Measurements from ENCODE around the gene MYZAP.

- TF ChIP-seq ESRRG (CRISPR knock-in tag; IDR thresholded peaks at IDR 0.05) (no peak), TOX (CRISPR knock-in tag; IDR thresholded peaks at IDR 0.05; ENCODE audit: borderline replicate concordance) (no peak), ZNF70 (CRISPR knock-in tag; IDR thresholded peaks at IDR 0.05) (no peak), ZFP3 (CRISPR knock-in tag; IDR thresholded peaks at IDR 0.05) (no peak), PATZ1 (CRISPR knock-in tag; IDR thresholded peaks at IDR 0.05; ENCODE audit: borderline replicate concordance) (no peak)
- TF ChIP-seq, protein P1, sequence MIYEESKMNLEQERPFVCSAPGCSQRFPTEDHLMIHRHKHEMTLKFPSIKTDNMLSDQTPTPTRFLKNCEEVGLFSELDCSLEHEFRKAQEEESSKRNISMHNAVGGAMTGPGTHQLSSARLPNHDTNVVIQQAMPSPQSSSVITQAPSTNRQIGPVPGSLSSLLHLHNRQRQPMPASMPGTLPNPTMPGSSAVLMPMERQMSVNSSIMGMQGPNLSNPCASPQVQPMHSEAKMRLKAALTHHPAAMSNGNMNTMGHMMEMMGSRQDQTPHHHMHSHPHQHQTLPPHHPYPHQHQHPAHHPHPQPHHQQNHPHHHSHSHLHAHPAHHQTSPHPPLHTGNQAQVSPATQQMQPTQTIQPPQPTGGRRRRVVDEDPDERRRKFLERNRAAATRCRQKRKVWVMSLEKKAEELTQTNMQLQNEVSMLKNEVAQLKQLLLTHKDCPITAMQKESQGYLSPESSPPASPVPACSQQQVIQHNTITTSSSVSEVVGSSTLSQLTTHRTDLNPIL (CRISPR knock-in tag; IDR thresholded peaks at IDR 0.05; ENCODE audit: low read depth): no peak
Measured at GRCh38 chr15:57634290-57634689, 42.6 kb downstream of the MYZAP start.

Data from SK-N-SH treated with all-trans-retinoic acid at 6 μM for 48 hours (cell line).